Muscle of back (tissue), 11 donors: ENCODE measurements around the gene ZNF396. TPM values are rescaled to one million over a fixed set of nuclear protein-coding genes. Genes with fewer than 3 reads are reported as not detected.
A peak's percentile ranks its signal among the peaks of the same experiment; 100 is the strongest.

Experiments
- DNase-seq, 3 donors: peaks; one replicate each; pipeline versions ENCODE4 v3.0.0 to v3.0.0-alpha.2; 2013
- polyA plus RNA-seq, 10 donors: library from polyadenylated mRNA; unstranded; fragments of 120-200 nt; gene quantifications; one replicate each; pipeline ENCODE4 v1.2.1, GENCODE V29; 2013; ENCODE audit not compliant: insufficient read length in 10 of 10

The ZNF396 gene
- polyA plus RNA-seq, 10 donors, result 0.78 to 1.6 (median 1.1) TPM

GRCh38 chr18:35386600-35387100, 9.5 kb upstream of the ZNF396 start:
- DNase-seq, result peak; percentile 60 to 80 (median 73)

- DNase-seq, result no peak
Measured at GRCh38 chr18:35383136-35383535, 6.0 kb upstream of the ZNF396 start.

GRCh38 chr18:35379421-35379820, 2.3 kb upstream of the ZNF396 start:
- DNase-seq, result no peak

- no peak for DNase-seq
Measured at GRCh38 chr18:35378574-35378896, 1.4 kb upstream of the ZNF396 start.

GRCh38 chr18:35377875-35378573, 887 bp upstream of the ZNF396 start:
- peak in 1 of 3 donors; percentile 8 for DNase-seq

- no peak for DNase-seq
Measured at GRCh38 chr18:35376393-35376741, 770 bp downstream of the ZNF396 start.

- no peak for DNase-seq
Measured at GRCh38 chr18:35374708-35375107, 2.4 kb downstream of the ZNF396 start.

- no peak for DNase-seq
Measured at GRCh38 chr18:35371412-35372195, 5.5 kb downstream of the ZNF396 start.

- no peak for DNase-seq
Measured at GRCh38 chr18:35369126-35369525, 8.0 kb downstream of the ZNF396 start.

GRCh38 chr18:35368595-35368994, 8.5 kb downstream of the ZNF396 start:
- DNase-seq, result no peak

- DNase-seq, result no peak
Measured at GRCh38 chr18:35362531-35362930, 14.6 kb downstream of the ZNF396 start.

- DNase-seq, result no peak
Measured at GRCh38 chr18:35361570-35362321, 15.4 kb downstream of the ZNF396 start.

GRCh38 chr18:35355140-35355618, 22.0 kb downstream of the ZNF396 start:
- DNase-seq, result peak; percentile 54 to 81 (median 67)

- DNase-seq, result no peak
Measured at GRCh38 chr18:35352778-35353177, 24.4 kb downstream of the ZNF396 start.

- DNase-seq, result no peak
Measured at GRCh38 chr18:35352283-35352682, 24.9 kb downstream of the ZNF396 start.

GRCh38 chr18:35348001-35348400, 29.1 kb downstream of the ZNF396 start:
- peak in 1 of 3 donors; percentile 39 for DNase-seq

- DNase-seq, result no peak
Measured at GRCh38 chr18:35345950-35346349, 31.2 kb downstream of the ZNF396 start.

GRCh38 chr18:35345460-35345921, 31.6 kb downstream of the ZNF396 start:
- DNase-seq, result peak in 2 of 3 donors; percentile 27 to 62

- DNase-seq, result no peak
Measured at GRCh38 chr18:35344736-35345459, 32.2 kb downstream of the ZNF396 start.

- DNase-seq, result peak; percentile 95 to 98 (median 97)
Measured at GRCh38 chr18:35343936-35344735, 33.0 kb downstream of the ZNF396 start, which contains the start of gene ZNF24. TSS of gene ZNF24 (minus strand) at chr18:35344420. CDS start at chr18:35340650, 3,770 bp downstream.
